Esophagus squamous epithelium (tissue), 5 donors: ENCODE measurements around the gene RYR1. TPM values are rescaled to one million over a fixed set of nuclear protein-coding genes. Genes with fewer than 3 reads are reported as not detected.

Source experiments
- DNase-seq: peaks from one replicate; lab custom pipeline; 2025; lab: John Stamatoyannopoulos, UW
- H3K27ac ChIP-seq, 4 donors: fragments of 200-600 bp; sonication (generic); one replicate each; pipeline ENCODE4 v1.5.1; 2016 to 2019; ENCODE audit warnings: mild to moderate bottlenecking in 1 of 4
- H3K27me3 ChIP-seq, 4 donors: fragments of 200-600 bp; sonication (generic); 1 replicate in 3 of 4; 2 replicates in 1 of 4; pipeline versions ENCODE4 v1.5.1 to v1.6.0; 2017 to 2021; ENCODE audit warnings: antibody characterized with exemption in 1 of 4
- H3K36me3 ChIP-seq, 3 donors: fragments of 200-600 bp; sonication (generic); one replicate each; pipeline ENCODE4 v1.5.1; 2016 to 2019
- H3K4me1 ChIP-seq, 3 donors: fragments of 200-600 bp; sonication (generic); one replicate each; pipeline ENCODE4 v1.5.1; 2017 to 2019
- H3K4me3 ChIP-seq, 4 donors: fragments of 200-600 bp; sonication (generic); 1 replicate in 3 of 4; 2 replicates in 1 of 4; pipeline ENCODE4 v1.5.1; 2016 to 2019; ENCODE audit warnings: mild to moderate bottlenecking in 2 of 4, moderate library complexity in 1 of 4
- H3K9me3 ChIP-seq, 3 donors: fragments of 200-600 bp; sonication (generic); one replicate each; pipeline ENCODE4 v1.5.1; 2016 to 2019
- CTCF ChIP-seq, 6 experiments: fragments of 450-650 bp in 4 of 6; fragments of 200-600 bp in 2 of 6; sonication (generic) in 2 of 6; IDR thresholded peaks; one replicate each; pipeline ENCODE4 v1.5.1; 2016 to 2019; ENCODE audit warnings: antibody characterized with exemption in 6 of 6, mild to moderate bottlenecking in 4 of 6, moderate library complexity in 4 of 6
- POLR2A ChIP-seq, 4 donors: fragments of 450-650 bp; IDR thresholded peaks; one replicate each; pipeline ENCODE4 v1.6.1; 2017; ENCODE audit warnings: antibody characterized with exemption in 4 of 4, mild to moderate bottlenecking in 4 of 4, moderate library complexity in 3 of 4
- WGBS, 2 donors: methylation state at CpG; one replicate each; pipeline ENCODE4 v1.1.5; 2018; 5-methylcytosine and 5-hydroxymethylcytosine counted together
- intact Hi-C: fragments of 100-400 bp; cut with DNase I; formaldehyde crosslinking; loops from one replicate; pipeline ENCODE4 v1.15.0; 2022
- total RNA-seq, 4 donors: library from RNA; depleted of rRNA; stranded (reverse); fragments of >200 nt; gene quantifications; one replicate each; pipeline ENCODE4 v1.1.0, GENCODE V29; 2016
- donor health status: DM: yes; HTN: yes; CAD: no.

RYR1 gene
- total RNA-seq, 4 donors from 2014 or later = 11.2 to 18.3 (median 13.8) TPM

GRCh38 chr19:38538386-38538785, 104.9 kb downstream of the RYR1 start:
- Histone ChIP-seq H3K4me1 (peaks cover 3 to 36% (median 8%) of the 10 kb centered on the region in 3 donors), H3K4me3 (no peak overlapping the region), H3K27me3 (peaks cover 0 to 7% (median 0%) of the 10 kb centered on the region in 4 donors), H3K27ac (peak overlapping the region in 3 of 4 donors; percentile 5 to 34 (median 6)), H3K9me3 (peaks cover 0 to 16% (median 13%) of the 10 kb centered on the region in 3 donors), H3K36me3 (no peaks in the 10 kb centered on the region)
- 10 to 26% methylated on average over 3 of the region's 3 CpGs for WGBS, 2 donors
- TF ChIP-seq CTCF (IDR thresholded peaks at IDR 0.05) (no peak), POLR2A (IDR thresholded peaks at IDR 0.05) (no peak)
- intact Hi-C loops = no loop called here
- DNase-seq = no peak

GRCh38 chr19:38538793-38539528, 105.5 kb downstream of the RYR1 start:
- no peak for DNase-seq
- intact Hi-C loops = no loop called here

DNA sequence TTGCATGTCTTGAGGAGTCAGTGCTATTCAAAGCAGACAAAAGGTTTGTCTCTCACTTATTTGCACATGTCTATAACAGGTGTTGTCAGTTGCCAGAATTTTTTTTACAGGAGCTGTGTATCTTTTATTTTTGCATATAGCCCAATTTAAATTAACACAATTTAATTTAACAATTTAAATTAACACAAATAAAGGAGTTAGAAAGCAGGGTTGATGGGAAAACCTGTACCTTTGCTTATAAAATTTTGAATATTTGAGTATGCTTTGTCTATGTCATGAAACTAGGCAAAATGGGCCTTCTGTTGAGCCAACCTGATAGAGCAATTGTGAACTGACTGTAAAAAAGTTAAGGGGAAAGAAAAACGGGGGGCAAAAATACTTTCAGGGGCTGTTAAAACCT, 106.3 kb downstream of the RYR1 start:
- no peak for DNase-seq
- WGBS, 2 donors = 43 to 68% methylated on average over 1 of the region's 1 CpG
- Histone ChIP-seq H3K36me3 (no peaks in the 10 kb centered on the region), H3K9me3 (peaks cover 0 to 13% (median 12%) of the 10 kb centered on the region in 3 donors), H3K4me3 (no peak overlapping the region), H3K4me1 (peaks cover 3 to 49% (median 18%) of the 10 kb centered on the region in 3 donors), H3K27me3 (peaks cover 0 to 7% (median 0%) of the 10 kb centered on the region in 4 donors), H3K27ac (no peak overlapping the region)
- TF ChIP-seq POLR2A (IDR thresholded peaks at IDR 0.05) = no peak
- TF ChIP-seq CTCF (IDR thresholded peaks at IDR 0.05) = no peak
- intact Hi-C loops = no loop called here

More at GRCh38 chr19:38538793-38539528, 105.5 kb downstream of the RYR1 start:
- Histone ChIP-seq H3K36me3 (no peaks in the 10 kb centered on the region), H3K9me3 (peaks cover 0 to 16% (median 13%) of the 10 kb centered on the region in 3 donors), H3K4me3 (no peak overlapping the region), H3K27me3 (peaks cover 0 to 7% (median 0%) of the 10 kb centered on the region in 4 donors), H3K27ac (peak overlapping the region in 1 of 4 donors; percentile 18), H3K4me1 (peaks cover 3 to 41% (median 10%) of the 10 kb centered on the region in 3 donors)
- no peak for TF ChIP-seq CTCF (IDR thresholded peaks at IDR 0.05)
- TF ChIP-seq POLR2A (IDR thresholded peaks at IDR 0.05) = no peak
- 12 to 23% methylated on average over 6 of the region's 6 CpGs for WGBS, 2 donors

DNA sequence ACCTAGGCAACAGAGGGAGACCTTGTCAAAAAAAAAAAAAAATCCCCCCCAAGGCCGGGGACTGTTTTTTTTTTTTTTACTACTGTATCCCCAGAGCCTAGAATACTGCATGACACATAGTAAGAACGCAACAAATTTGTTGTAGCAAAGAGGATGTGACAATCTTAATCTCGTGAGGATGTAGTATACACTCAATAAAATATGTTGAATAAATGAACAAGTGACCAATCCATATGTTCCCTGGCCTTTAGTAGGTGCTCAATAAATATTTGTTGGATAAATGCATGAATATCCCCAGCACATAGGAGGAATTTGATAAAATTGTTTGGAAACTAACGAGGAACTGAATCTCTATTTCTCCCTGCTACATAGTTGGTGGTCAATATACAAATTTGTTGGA, 108.5 kb downstream of the RYR1 start:
- no peaks in the 10 kb centered on the region for H3K27me3 ChIP-seq
- H3K36me3 ChIP-seq = no peaks in the 10 kb centered on the region
- intact Hi-C loops = no loop called here
- H3K4me1 ChIP-seq = peaks cover 3 to 48% (median 21%) of the 10 kb centered on the region in 3 donors
- H3K27ac ChIP-seq = no peak overlapping the region
- WGBS, 2 donors = 66 to 77% methylated on average over 4 of the region's 4 CpGs
- DNase-seq = no peak
- no peak overlapping the region for H3K4me3 ChIP-seq
- TF ChIP-seq CTCF (IDR thresholded peaks at IDR 0.05) (no peak), POLR2A (IDR thresholded peaks at IDR 0.05) (no peak)
- no peaks in the 10 kb centered on the region for H3K9me3 ChIP-seq

DNA sequence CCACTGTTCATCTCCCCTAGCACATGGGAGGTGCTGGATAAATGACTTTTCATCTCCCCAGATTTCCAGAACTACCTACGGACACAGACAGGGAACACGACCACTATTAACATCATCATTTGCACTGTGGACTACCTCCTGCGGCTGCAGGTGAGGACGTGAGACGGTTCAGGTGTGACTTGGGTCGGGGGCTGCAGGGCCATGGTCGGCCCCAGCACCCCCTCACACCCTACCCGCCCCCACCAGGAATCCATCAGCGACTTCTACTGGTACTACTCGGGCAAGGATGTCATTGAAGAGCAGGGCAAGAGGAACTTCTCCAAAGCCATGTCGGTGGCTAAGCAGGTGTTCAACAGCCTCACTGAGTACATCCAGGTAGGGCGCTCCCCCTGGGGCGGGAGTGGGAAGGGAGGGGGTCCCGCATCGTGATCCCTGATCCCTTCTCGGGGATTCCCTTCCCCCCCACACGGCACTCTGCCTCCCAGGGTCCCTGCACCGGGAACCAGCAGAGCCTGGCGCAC, 109.9 kb downstream of the RYR1 start:
- 80 to 91% methylated on average over 6 to 12 of the region's 19 CpGs for WGBS, 2 donors
- no peaks in the 10 kb centered on the region for H3K36me3 ChIP-seq
- peak overlapping the region in 1 of 4 donors; percentile 28 for H3K27ac ChIP-seq
- H3K4me1 ChIP-seq = peaks cover 0 to 42% (median 18%) of the 10 kb centered on the region in 3 donors
- no peaks in the 10 kb centered on the region for H3K27me3 ChIP-seq
- TF ChIP-seq CTCF (IDR thresholded peaks at IDR 0.05) = no peak
- TF ChIP-seq POLR2A (IDR thresholded peaks at IDR 0.05) = no peak
- intact Hi-C loops = no loop called here
- DNase-seq = no peak
- no peaks in the 10 kb centered on the region for H3K9me3 ChIP-seq
- peak overlapping the region in 2 of 4 donors; percentile 23 to 37 for H3K4me3 ChIP-seq
